ENCODE measurements around the gene TMED8. TPM values are rescaled to one million over a fixed set of nuclear protein-coding genes. Genes with fewer than 3 reads are reported as not detected.
"Not testable (repeated sequence)": the region's sequence is repeated elsewhere in the genome, so short reads cannot be mapped to it uniquely, and the experiment has no call there.

TMED8 gene
- total RNA-seq, 1 experiment from 2014 or later, result 7.3 TPM

GRCh38 chr14:77364146-77364545 is 12.7 kb downstream of the TMED8 start:
- DNase-seq (ENCODE audit: low read depth), result no peak

- no peak for DNase-seq (ENCODE audit: low read depth)
Measured at GRCh38 chr14:77359626-77360025, 17.3 kb downstream of the TMED8 start.

GRCh38 chr14:77356899-77357298 is 20.0 kb downstream of the TMED8 start:
- no peak for DNase-seq (ENCODE audit: low read depth)

GRCh38 chr14:77355811-77356210 is 21.1 kb downstream of the TMED8 start:
- DNase-seq (ENCODE audit: low read depth), result peak; percentile 21

GRCh38 chr14:77353469-77354141 is 23.3 kb downstream of the TMED8 start:
- DNase-seq (ENCODE audit: low read depth), result peak; percentile 5

- no peak for DNase-seq (ENCODE audit: low read depth)
Measured at GRCh38 chr14:77347751-77348150, 29.1 kb downstream of the TMED8 start.

GRCh38 chr14:77346495-77346894 is 30.4 kb downstream of the TMED8 start:
- DNase-seq (ENCODE audit: low read depth), result no peak

GRCh38 chr14:77344377-77344996 is 32.4 kb downstream of the TMED8 start:
- DNase-seq (ENCODE audit: low read depth), result no peak

- no peak for DNase-seq (ENCODE audit: low read depth)
Measured at GRCh38 chr14:77343662-77344061, 33.2 kb downstream of the TMED8 start.

GRCh38 chr14:77342726-77343397 is 34.0 kb downstream of the TMED8 start:
- DNase-seq (ENCODE audit: low read depth), result no peak

- no peak for DNase-seq (ENCODE audit: low read depth)
Measured at GRCh38 chr14:77340389-77340788, 36.5 kb downstream of the TMED8 start.

- DNase-seq (ENCODE audit: low read depth), result no peak
Measured at GRCh38 chr14:77339407-77339806, 37.5 kb downstream of the TMED8 start.

- DNase-seq (ENCODE audit: low read depth), result no peak
Measured at GRCh38 chr14:77338302-77338701, 38.6 kb downstream of the TMED8 start.

- no peak for DNase-seq (ENCODE audit: low read depth)
Measured at GRCh38 chr14:77337880-77338279, 39.0 kb downstream of the TMED8 start.

GRCh38 chr14:77337255-77337654 is 39.6 kb downstream of the TMED8 start:
- DNase-seq (ENCODE audit: low read depth), result not testable (repeated sequence)

- DNase-seq (ENCODE audit: low read depth), result no peak
Measured at GRCh38 chr14:77335576-77335975, 41.3 kb downstream of the TMED8 start.

GRCh38 chr14:77329872-77330271 is 47.0 kb downstream of the TMED8 start:
- no peak for DNase-seq (ENCODE audit: low read depth)

- DNase-seq (ENCODE audit: low read depth), result no peak
Measured at GRCh38 chr14:77327111-77327510, 49.8 kb downstream of the TMED8 start.

- no peak for DNase-seq (ENCODE audit: low read depth)
Measured at GRCh38 chr14:77325746-77326094, 51.2 kb downstream of the TMED8 start.

GRCh38 chr14:77324816-77325745 is 51.8 kb downstream of the TMED8 start:
- no peak for DNase-seq (ENCODE audit: low read depth)

- no peak for DNase-seq (ENCODE audit: low read depth)
Measured at GRCh38 chr14:77324289-77324688, 52.6 kb downstream of the TMED8 start.

GRCh38 chr14:77323571-77323970 is 53.3 kb downstream of the TMED8 start:
- DNase-seq (ENCODE audit: low read depth), result no peak

Measured in RPMI7951 (cell line).